NCI-H1092 (cell line): ENCODE results near the gene FGF5.
"Not testable (repeated sequence)": the region's sequence is repeated elsewhere in the genome, so short reads cannot be mapped to it uniquely, and the experiment has no call there.

Experiments used
- DNase-seq: peaks from one replicate; lab custom pipeline; 2025; lab: John Stamatoyannopoulos, UW

FGF5 gene

GRCh38 chr4:80254114-80254513 is 12.3 kb upstream of the FGF5 start:
- no peak for DNase-seq

- DNase-seq: no peak
Observed at GRCh38 chr4:80255329-80256095, 11.0 kb upstream of the FGF5 start.

- DNase-seq: no peak
Observed at GRCh38 chr4:80257851-80258250, 8.6 kb upstream of the FGF5 start.

- peak; percentile 13 for DNase-seq
Observed at GRCh38 chr4:80259012-80259411, 7.5 kb upstream of the FGF5 start.

GRCh38 chr4:80259817-80260216 is 6.6 kb upstream of the FGF5 start:
- no peak for DNase-seq

- DNase-seq: no peak
Observed at GRCh38 chr4:80261989-80262600, 4.4 kb upstream of the FGF5 start.

GRCh38 chr4:80263541-80264351 is 2.7 kb upstream of the FGF5 start:
- DNase-seq: no peak

GRCh38 chr4:80264352-80264647 is 2.2 kb upstream of the FGF5 start:
- DNase-seq: no peak

GRCh38 chr4:80264825-80265224 is 1.6 kb upstream of the FGF5 start:
- DNase-seq: no peak

GRCh38 chr4:80265571-80266252 is 752 bp upstream of the FGF5 start:
- peak; percentile 8 for DNase-seq

GRCh38 chr4:80266902-80267380 is 477 bp downstream of the FGF5 start:
- no peak for DNase-seq

GRCh38 chr4:80268081-80268823 is 1.8 kb downstream of the FGF5 start:
- DNase-seq: no peak

- DNase-seq: no peak
Observed at GRCh38 chr4:80268936-80269335, 2.5 kb downstream of the FGF5 start.

- no peak for DNase-seq
Observed at GRCh38 chr4:80270321-80270720, 3.9 kb downstream of the FGF5 start.

GRCh38 chr4:80270868-80271267 is 4.4 kb downstream of the FGF5 start:
- DNase-seq: no peak

GRCh38 chr4:80271801-80272200 is 5.3 kb downstream of the FGF5 start:
- no peak for DNase-seq

- DNase-seq: no peak
Observed at GRCh38 chr4:80276931-80277330, 10.5 kb downstream of the FGF5 start.

- DNase-seq: no peak
Observed at GRCh38 chr4:80279751-80280150, 13.3 kb downstream of the FGF5 start.

- no peak for DNase-seq
Observed at GRCh38 chr4:80286451-80286850, 20.0 kb downstream of the FGF5 start.

GRCh38 chr4:80290665-80291064 is 24.2 kb downstream of the FGF5 start:
- DNase-seq: not testable (repeated sequence)

- no peak for DNase-seq
Observed at GRCh38 chr4:80294206-80294605, 27.7 kb downstream of the FGF5 start.

- peak; percentile 1 for DNase-seq
Observed at GRCh38 chr4:80295336-80295735, 28.9 kb downstream of the FGF5 start.
